8988T (cell line): ENCODE data around the gene HBG2.
"Not testable (repeated sequence)": the region's sequence is repeated elsewhere in the genome, so short reads cannot be mapped to it uniquely, and the experiment has no call there.

Experiments used
- DNase-seq: peaks from one replicate; pipeline ENCODE4 v3.0.0; 2011

The HBG2 gene

DNA sequence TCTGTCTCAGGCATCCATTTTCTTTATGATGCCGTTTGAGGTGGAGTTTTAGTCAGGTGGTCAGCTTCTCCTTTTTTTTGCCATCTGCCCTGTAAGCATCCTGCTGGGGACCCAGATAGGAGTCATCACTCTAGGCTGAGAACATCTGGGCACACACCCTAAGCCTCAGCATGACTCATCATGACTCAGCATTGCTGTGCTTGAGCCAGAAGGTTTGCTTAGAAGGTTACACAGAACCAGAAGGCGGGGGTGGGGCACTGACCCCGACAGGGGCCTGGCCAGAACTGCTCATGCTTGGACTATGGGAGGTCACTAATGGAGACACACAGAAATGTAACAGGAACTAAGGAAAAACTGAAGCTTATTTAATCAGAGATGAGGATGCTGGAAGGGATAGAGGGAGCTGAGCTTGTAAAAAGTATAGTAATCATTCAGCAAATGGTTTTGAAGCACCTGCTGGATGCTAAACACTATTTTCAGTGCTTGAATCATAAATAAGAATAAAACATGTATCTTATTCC lies 26.1 kb upstream of the HBG2 start:
- DNase-seq = peak; percentile 44

DNA sequence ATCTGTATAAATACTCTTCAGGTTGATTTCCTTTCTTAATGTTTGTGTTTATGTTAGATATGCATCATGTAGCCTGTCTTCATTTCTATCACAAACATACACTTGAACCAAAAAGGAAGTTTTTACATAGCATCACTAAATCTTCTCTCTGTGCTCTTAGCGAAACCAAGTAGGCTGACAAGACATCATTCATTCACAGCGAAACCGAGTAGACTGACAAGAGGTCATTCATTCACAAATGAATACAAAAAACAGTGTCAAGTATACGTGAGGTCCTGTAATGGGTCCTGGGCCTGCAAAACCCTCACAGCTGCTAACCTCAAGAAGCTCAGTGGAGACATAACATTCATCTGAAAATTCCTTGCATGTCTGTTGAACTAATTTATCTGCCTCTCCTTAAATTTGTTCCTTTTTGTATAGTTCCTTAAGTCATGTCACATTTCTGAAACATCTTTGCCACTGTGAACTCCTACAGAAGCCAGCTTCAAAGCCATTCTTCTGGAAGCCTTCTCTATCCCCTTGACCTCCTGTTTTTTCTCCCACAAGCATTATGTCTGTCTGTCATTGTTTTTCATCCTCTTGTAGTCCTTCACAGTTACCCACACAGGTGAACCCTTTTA lies 25.0 kb upstream of the HBG2 start:
- no peak for DNase-seq

GRCh38 chr11:5277807-5278382 lies 23.3 kb upstream of the HBG2 start:
- no peak for DNase-seq

DNA sequence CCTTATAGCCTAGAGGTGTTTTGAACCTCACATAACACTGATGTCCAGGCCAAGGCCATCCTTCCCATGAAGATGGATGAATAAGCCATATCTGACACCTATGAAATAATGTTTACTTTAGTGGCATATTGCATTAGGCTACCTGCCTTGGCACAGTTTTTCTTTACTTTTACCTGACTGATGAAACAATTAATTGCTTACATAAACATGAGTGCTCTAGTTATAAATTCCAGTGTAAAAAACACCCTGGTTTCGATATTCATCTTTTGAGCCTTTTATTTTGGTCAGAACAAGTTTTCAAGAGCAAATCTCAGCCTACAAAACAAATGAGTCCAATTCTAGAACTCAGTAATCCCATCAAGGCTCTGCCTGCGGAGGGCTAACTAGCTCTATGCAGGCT lies 22.1 kb upstream of the HBG2 start:
- no peak for DNase-seq

DNA sequence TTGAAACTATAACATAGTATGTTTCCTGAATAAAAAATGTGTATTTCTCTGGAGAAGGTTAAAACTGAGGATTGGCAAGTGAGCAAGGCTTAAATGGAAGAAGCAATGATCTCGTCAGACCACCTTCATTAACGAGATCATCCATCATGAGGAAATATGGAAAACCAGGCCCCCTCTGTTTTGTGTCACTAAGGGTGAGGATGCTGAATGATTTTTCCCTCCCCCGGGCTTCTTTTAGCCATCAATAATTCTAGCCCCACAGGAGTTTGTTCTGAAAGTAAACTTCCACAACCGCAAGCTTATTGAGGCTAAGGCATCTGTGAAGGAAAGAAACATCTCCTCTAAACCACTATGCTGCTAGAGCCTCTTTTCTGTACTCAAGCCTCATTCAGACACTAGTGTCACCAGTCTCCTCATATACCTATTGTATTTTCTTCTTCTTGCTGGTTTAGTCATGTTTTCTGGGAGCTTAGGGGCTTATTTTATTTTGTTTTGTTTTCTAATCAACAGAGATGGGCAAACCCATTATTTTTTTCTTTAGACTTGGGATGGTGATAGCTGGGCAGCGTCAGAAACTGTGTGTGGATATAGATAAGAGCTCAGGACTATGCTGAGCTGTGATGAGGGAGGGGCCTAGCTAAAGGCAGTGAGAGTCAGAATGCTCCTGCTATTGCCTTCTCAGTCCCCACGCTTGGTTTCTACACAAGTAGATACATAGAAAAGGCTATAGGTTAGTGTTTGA lies 21.0 kb upstream of the HBG2 start:
- no peak for DNase-seq

- DNase-seq = no peak
These were observed 19.8 kb upstream of the HBG2 start for GRCh38 chr11:5274395-5274794.

DNA sequence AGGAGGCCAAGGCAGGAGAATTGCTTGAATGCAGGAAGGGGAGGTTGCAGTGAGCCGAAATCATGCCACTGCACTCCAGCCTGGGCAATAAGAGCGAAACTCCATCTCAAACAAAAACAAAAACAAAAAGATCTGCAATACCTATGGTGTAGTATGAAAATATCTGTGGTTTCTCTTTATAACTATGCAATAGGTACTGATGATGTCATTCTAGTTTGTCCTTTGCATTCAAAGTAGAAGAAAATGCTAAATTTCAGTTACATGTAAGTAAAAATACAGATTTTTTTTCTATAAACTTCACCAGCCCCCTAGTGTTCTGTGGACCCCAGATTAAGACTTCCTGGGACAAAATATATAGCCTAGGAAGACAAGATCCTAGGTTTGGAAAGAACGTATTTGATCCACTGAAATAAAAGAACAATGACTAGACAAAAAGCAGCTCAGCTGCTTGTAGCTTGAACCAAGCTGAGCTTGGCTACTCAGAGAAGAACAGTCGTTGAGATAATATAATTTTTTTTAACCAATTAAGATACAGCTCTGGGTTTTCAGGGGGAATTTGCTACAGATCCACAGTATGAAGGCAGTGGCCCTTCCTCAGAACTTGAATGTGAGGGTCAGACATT lies 17.9 kb upstream of the HBG2 start:
- DNase-seq = no peak

DNA sequence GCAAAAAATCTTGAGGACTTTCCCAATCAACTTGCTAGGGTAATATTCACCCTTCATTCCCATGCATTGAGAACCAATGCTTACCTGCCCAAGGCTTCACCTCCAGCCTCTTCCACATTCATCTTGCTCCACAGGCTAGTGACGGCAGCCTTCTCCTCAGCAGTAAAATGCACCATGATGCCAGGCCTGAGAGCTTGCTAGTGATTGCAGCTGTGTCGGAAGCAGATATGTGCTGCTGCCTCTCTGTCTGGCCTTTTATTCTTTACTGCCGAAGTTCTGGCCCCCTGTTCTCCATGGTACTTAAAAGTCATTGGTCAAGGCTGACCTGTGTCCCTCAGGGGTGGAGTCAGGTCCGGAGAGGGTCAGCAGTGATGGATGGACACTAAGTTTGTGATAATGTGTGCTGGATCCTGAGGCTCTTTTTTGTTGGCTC lies 15.2 kb upstream of the HBG2 start, which contains the start of gene HBE1:
Gene HBE1 (minus strand): TSS at position 231 of the 433 bp plus-strand sequence. CDS start 55 bp downstream, at position 176.
- DNase-seq = no peak

GRCh38 chr11:5267033-5267563 lies 12.5 kb upstream of the HBG2 start:
- no peak for DNase-seq

DNA sequence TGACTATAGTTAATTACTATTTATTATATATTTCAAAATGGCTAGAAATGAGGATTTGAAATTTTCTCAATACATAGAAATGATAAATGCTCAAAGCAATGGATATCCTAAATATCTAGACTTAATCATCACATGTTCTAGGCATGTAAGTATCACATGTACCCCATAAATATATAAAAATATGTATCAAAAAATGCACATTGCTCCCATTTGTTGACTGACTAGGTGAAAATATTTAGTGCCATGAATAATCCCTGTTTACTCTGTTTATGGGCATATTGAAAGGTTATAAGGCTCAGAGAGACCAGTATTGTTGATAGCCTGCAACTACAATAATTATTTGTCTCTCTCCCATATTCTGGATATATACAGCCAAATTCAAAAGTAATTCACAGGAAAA lies 12.0 kb upstream of the HBG2 start:
- no peak for DNase-seq

- no peak for DNase-seq
These were observed 11.3 kb upstream of the HBG2 start for GRCh38 chr11:5265832-5266231.

DNA sequence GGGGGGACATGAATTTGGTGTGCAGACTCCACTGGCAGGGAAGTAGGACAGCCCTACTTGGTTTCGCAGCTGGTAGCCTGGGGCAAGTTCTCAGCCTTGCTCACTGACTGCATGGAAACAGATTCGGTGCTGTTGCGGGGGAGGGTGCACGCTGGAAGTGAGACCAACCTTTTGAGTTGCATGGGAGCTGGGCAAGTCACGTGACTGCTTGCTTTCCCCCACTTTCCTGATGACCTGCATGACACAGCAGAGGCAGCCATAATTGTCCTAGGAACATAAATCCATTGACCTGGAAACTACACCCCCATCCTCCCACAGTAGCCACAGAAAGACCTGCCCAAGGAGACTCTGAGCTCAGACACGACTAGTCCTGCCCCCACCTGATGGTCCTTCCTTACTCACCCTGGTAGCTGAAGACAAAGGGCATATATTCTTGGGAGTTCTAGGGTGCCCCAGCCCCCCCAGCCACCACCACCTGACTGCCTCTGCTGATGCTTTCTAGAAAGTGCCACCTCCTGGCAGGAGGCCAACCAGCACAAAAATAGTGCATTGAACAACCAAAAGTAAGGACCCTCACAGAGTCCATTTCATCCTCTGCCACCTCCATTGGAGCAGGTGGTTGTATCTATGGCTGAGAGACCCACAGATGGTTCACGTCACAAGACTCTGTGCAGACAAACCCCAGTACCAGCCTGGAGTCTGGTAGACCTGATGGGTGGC lies 4.1 kb upstream of the HBG2 start:
- no peak for DNase-seq

DNA sequence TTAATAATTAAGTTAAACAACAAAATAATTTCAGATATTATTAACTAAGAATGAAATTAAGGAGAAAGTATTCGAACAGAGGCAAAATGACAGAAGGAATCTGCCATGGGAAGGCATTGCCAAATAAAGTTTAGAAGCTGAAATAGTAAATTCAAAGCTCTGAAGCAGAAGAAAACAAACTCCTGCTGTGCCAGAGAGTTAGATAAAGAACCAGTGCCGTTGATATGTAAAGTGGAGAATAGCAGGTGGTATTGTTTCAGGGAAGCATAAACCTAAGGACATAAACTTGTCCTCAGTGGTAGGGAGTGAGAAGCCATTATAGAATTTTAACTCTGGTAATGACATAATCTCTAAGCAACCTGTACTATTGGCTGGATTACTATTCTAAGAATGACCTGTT lies 2.7 kb upstream of the HBG2 start:
- DNase-seq = no peak

GRCh38 chr11:5254023-5254422 lies 558 bp downstream of the HBG2 start:
- DNase-seq = not testable (repeated sequence)

DNA sequence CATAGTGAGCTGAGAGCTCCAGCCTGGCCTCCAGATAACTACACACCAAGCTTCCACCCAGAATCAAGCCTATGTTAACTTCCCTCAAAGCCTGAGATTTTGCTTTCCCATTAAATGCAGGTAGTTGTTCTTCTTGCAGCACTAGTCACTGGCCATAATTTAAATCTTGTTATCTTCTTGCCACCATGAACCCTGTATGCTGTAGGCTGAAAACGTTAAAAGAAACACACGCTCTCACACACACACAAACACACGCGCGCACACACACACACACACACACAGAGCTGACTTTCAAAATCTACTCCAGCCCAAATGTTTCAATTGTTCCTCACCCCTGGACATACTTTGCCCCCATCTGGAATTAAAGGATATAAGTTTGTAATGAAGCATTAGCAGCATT lies 1.1 kb downstream of the HBG2 start:
- DNase-seq = not testable (repeated sequence)

DNA sequence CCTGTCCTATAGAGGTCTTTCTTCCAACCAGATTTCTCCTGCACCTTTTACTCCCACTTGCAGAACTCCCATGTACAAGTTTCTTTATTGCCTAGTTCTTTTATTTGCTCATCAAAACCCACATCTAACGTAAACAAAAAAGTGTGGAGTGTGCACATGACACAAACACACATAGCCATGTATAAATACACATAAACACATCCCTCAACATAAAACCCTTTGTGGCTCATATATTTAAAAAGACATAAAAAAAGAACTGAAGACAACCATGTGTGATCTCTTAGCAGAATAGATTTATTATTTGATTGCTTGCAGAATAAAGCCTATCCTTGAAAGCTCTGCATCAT lies 1.7 kb downstream of the HBG2 start:
- no peak for DNase-seq

DNA sequence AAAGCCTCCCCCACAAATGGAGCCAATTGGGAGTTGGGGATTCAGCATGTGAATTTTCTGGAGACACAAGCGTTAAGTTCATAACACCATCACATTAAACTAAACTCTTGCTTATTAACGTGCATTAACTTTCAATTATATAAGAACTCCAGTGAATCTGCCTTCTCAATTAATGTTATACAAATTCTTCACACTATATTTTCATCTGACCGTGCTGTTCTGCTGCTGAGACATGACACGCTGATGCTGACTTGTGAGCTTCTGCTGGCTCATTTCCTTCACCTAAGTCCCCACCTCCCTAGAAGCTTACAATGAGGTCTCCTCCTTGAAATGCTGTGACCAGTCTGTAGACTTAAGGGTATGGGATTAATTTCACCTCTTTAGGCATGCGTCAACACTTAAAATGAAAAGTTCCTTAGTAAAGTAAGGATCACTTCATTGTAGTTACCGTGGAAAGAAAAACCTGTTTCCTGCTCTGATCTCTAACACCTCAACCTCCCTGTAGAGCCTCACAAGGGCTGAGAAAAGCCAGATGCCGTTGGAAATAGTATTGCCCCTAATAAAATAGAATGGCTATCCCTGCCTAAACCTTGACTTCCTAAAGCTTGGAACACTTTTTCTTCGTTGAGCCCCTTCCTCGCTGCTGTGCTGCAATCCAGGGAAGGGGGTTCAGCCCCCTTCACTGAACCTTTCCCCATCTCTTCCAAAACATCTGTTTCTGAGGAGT lies 2.2 kb downstream of the HBG2 start:
- DNase-seq = no peak

GRCh38 chr11:5251746-5252145 lies 2.8 kb downstream of the HBG2 start:
- no peak for DNase-seq

DNA sequence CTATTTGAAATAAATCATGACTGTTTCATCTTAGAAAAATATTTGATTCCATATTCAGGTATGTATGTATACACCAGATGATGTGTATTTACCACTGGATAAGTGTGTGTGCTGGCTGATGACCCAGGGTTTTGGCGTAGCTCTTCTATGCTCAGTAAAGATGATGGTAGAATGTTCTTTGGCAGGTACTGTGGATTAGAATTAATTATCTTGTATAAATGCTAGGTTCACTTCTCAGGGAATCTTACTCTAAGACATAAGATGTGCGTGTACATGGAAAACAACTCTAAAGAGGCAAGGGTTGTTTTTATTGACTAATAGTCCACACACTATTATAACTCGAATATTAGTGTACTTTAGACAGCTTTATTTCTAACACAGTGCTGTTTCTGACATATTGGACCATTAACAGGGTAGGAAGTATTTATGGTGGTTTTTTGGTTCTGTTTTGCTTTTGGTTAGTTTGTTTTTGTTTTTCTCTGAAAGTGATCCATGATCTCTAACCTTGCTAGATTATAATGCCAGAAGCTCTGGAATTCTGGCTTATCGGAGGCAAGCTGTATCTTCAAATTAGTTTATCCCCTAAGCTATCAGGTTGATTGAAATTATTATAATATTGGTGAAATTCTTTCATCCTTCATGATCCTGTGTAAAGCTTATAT lies 3.9 kb downstream of the HBG2 start:
- DNase-seq = no peak

DNA sequence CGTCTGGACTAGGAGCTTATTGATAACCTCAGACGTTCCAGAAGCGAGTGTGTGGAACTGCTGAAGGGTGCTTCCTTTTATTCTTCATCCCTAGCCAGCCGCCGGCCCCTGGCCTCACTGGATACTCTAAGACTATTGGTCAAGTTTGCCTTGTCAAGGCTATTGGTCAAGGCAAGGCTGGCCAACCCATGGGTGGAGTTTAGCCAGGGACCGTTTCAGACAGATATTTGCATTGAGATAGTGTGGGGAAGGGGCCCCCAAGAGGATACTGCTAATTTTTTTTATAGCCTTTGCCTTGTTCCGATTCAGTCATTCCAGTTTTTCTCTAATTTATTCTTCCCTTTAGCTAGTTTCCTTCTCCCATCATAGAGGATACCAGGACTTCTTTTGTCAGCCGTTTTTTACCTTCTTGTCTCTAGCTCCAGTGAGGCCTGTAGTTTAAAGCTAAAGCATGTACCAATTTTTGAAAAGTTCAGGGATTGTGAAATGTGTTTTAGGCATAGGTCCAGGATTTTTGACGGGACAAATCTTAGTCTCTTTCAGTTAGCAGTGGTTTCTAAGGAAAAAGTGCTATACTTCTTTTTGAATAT lies 4.7 kb downstream of the HBG2 start, which contains the start of gene HBG1:
Gene HBG1 (minus strand): TSS at position 51 of the 590 bp plus-strand sequence. CDS start 53 bp downstream, outside the sequence.
- not testable (repeated sequence) for DNase-seq

GRCh38 chr11:5248498-5248897 lies 6.1 kb downstream of the HBG2 start:
- not testable (repeated sequence) for DNase-seq
